Heart left ventricle (tissue), 16 donors: ENCODE data around the gene PAGR1. TPM values are rescaled to one million over a fixed set of nuclear protein-coding genes. Genes with fewer than 3 reads are reported as not detected.

Experiments used
- ATAC-seq, 4 donors: fragments of 200-7000 bp; cut with Tn5 transposase; one replicate each; pipeline ENCODE4 v1.9.1; 2020 to 2022; ENCODE audit warnings: moderate library complexity in 4 of 4, mild to moderate bottlenecking in 3 of 4, moderate number of reproducible peaks in 1 of 4
- DNase-seq, 5 donors: peaks; one replicate each; pipeline ENCODE4 v3.0.0-alpha.2; 2020
- H3K27ac ChIP-seq, 12 donors: fragments of 200-600 bp; sonication (generic) in 4 of 12; one replicate each; pipeline versions ENCODE4 v1.5.0 to v1.8.0; 2016 to 2022; ENCODE audit warnings: mild to moderate bottlenecking in 2 of 12
- H3K27me3 ChIP-seq, 9 donors: fragments of 200-600 bp; sonication (generic) in 2 of 9; one replicate each; pipeline versions ENCODE4 v1.5.1 to v1.8.0; 2016 to 2022; ENCODE audit warnings: mild to moderate bottlenecking in 3 of 9
- H3K36me3 ChIP-seq, 9 donors: fragments of 200-600 bp; sonication (generic) in 2 of 9; one replicate each; pipeline versions ENCODE4 v1.5.0 to v1.8.0; 2018 to 2022; ENCODE audit warnings: mild to moderate bottlenecking in 2 of 9
- H3K4me1 ChIP-seq, 12 donors: fragments of 200-600 bp; sonication (generic) in 4 of 12; one replicate each; pipeline versions ENCODE4 v1.5.0 to v1.8.0; 2016 to 2022; ENCODE audit warnings: mild to moderate bottlenecking in 3 of 12
- H3K4me3 ChIP-seq, 12 donors: fragments of 200-600 bp; sonication (generic) in 4 of 12; one replicate each; pipeline versions ENCODE4 v1.5.0 to v1.8.0; 2017 to 2022; ENCODE audit warnings: mild to moderate bottlenecking in 9 of 12, moderate library complexity in 4 of 12
- H3K9me3 ChIP-seq, 12 donors: fragments of 200-600 bp; sonication (generic) in 4 of 12; one replicate each; pipeline versions ENCODE4 v1.5.0 to v1.8.0; 2016 to 2022; ENCODE audit warnings: mild to moderate bottlenecking in 1 of 12
- POLR2A ChIP-seq, 2 donors: fragments of 450-650 bp; IDR thresholded peaks; one replicate each; pipeline ENCODE4 v1.6.1; 2017; ENCODE audit warnings: antibody characterized with exemption in 2 of 2, mild to moderate bottlenecking in 2 of 2, moderate library complexity in 2 of 2
- WGBS, 4 donors: extraction: QIAGEN DNeasy Blood & Tissue Kit in 2 of 4; methylation state at CpG; one replicate each; pipeline versions ENCODE4 v1.1.5 to v1.1.7; 2013 to 2018; 5-methylcytosine and 5-hydroxymethylcytosine counted together
- intact Hi-C, 10 donors: fragments of 100-400 bp; cut with DNase I; formaldehyde crosslinking; loops; one replicate each; pipeline versions ENCODE4 v1.11.1 to v1.14.2; 2022
- polyA plus RNA-seq, 2 donors: library from polyadenylated mRNA; stranded (reverse); fragments of 200-250 nt; gene quantifications; one replicate each; pipeline ENCODE4 v1.2.3, GENCODE V29; 2013
- total RNA-seq, 9 donors: library from RNA; depleted of rRNA in 2 of 9; stranded (reverse); fragments of >200 nt in 2 of 9; fragmentation: NEBNext Ultra II Directional in 3 of 9; extraction: Animal tissue kit (Norgen Biotek cat#: 25700) in 3 of 9; gene quantifications; one replicate each; pipeline versions ENCODE4 v1.1.0 to v1.2.4, GENCODE V29; 2016 to 2023
- TF ChIP-seq, protein P1 (sequence below), 12 donors: fragments of 200-600 bp; sonication (generic) in 4 of 12; IDR thresholded peaks; one replicate each; pipeline versions ENCODE4 v1.5.0 to v1.8.0; 2018 to 2022; ENCODE audit warnings: antibody characterized with exemption in 12 of 12, mild to moderate bottlenecking in 5 of 12
- donor health status: ischemic (EF 13 %, LVEDD 7.1; RV severe dilation, severe dysfunction).
- donor health status: healthy with polysubstance abuse.
- donor health status: DM: no; HTN: yes; CAD: no.
- donor health status: DM: no; HTN: no; CAD: no.
- donor health status: ischemic (EF 25% LVEDD 6.9; RV normal size, moderate dysfunction).
- donor health status: ischemic (EF 25% LVEDD 5.7; RV mildly dilated, moderate dysfunction).
- donor health status: healthy.
- donor health status: DM: yes; HTN: yes; CAD: no.
- donor health status: ischemic (EF 35%, LVEDD 5.7; RV mildly dilated, moderate dysfunction).
- donor health status: nonischemic (EF 11% LVEDD 7.7; RV severe dilation, severe dysfunction).
- donor health status: DM: yes; HTN: yes; CAD: no.
- donor health status: PGD.
- donor health status: ischemic (EF 29% LVEDD 5.4; RV normal size, mild dysfunction).
- donor health status: nonischemic (EF 23%, LVEDD 6.1; RV moderate dilation, normal function).

The PAGR1 gene
- total and polyA plus RNA-seq, 11 donors: 10.8 to 32.9 (median 12.7) TPM

DNA sequence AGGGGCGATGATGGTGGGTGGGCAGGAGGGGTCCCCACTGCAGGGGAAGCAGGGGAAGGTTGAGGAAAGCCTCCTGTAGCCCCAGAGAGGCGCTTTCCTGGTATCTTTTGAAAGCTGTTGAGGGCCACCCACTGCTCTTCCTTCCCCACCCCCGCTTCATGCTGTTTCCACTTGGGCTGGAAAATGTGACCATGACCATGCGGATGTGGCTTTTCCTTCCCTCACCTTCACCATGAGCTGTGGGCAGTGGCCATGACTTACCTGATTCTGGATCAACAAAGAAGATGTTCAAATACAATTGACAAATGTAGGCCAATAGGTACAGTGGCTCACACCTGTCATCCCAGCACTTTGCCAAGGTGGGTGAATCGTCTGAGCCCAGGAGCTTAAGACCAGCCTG lies 18.1 kb downstream of the PAGR1 start:
- DNase-seq (no peak), ATAC-seq (no peak)
- H3K4me1 ChIP-seq: peaks cover 0 to 6% (median 0%) of the 10 kb centered on the region in 12 donors
- H3K36me3 ChIP-seq: peaks cover 0 to 94% (median 83%) of the 10 kb centered on the region in 9 donors
- no peaks in the 10 kb centered on the region for H3K9me3 ChIP-seq
- 95 to 98% (median 96%) methylated on average over 5 of the region's 5 CpGs for WGBS, 4 donors
- intact Hi-C loops: no loop called here
- H3K27ac ChIP-seq: no peak overlapping the region
- H3K4me3 ChIP-seq: no peak overlapping the region
- no peak for TF ChIP-seq POLR2A (IDR thresholded peaks at IDR 0.05)
- TF ChIP-seq, protein P1, sequence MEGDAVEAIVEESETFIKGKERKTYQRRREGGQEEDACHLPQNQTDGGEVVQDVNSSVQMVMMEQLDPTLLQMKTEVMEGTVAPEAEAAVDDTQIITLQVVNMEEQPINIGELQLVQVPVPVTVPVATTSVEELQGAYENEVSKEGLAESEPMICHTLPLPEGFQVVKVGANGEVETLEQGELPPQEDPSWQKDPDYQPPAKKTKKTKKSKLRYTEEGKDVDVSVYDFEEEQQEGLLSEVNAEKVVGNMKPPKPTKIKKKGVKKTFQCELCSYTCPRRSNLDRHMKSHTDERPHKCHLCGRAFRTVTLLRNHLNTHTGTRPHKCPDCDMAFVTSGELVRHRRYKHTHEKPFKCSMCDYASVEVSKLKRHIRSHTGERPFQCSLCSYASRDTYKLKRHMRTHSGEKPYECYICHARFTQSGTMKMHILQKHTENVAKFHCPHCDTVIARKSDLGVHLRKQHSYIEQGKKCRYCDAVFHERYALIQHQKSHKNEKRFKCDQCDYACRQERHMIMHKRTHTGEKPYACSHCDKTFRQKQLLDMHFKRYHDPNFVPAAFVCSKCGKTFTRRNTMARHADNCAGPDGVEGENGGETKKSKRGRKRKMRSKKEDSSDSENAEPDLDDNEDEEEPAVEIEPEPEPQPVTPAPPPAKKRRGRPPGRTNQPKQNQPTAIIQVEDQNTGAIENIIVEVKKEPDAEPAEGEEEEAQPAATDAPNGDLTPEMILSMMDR (IDR thresholded peaks at IDR 0.05): no peak
- H3K27me3 ChIP-seq: no peaks in the 10 kb centered on the region

DNA sequence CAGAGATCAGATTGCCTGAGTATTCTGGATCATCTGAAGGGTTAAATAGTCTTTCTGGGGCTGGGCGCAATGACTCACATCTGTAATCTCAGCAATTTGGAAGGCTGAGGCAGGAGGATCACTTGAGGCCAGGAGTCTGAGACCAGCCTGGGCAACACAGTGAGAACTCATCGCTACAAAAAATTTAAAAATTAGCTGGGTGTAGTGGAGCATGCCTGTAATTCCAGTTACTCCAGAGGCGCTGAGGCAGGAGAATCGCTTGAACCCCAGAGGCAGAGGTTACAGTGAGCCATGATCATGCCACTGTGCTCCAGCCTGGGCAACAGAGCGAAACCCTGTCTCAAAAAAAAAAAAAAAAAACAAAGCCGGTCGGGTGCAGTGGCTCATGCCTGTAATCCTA lies 20.0 kb downstream of the PAGR1 start:
- intact Hi-C loops: loop anchor here in 1 of 10 donors (5.0 kb wide), 1 partner anchor 39 kb away; no protein-coding TSS in a partner anchor
- no peak for ATAC-seq
- Histone ChIP-seq H3K27ac (no peak overlapping the region), H3K9me3 (no peaks in the 10 kb centered on the region), H3K4me1 (peaks cover 0 to 12% (median 0%) of the 10 kb centered on the region in 12 donors), H3K27me3 (no peaks in the 10 kb centered on the region), H3K36me3 (peaks cover 0 to 100% (median 94%) of the 10 kb centered on the region in 9 donors), H3K4me3 (no peak overlapping the region)
- DNase-seq: no peak
- WGBS, 4 donors: 83 to 89% (median 88%) methylated on average over 7 of the region's 7 CpGs
- no peak for TF ChIP-seq POLR2A (IDR thresholded peaks at IDR 0.05)
- TF ChIP-seq, protein P1 (IDR thresholded peaks at IDR 0.05): no peak

DNA sequence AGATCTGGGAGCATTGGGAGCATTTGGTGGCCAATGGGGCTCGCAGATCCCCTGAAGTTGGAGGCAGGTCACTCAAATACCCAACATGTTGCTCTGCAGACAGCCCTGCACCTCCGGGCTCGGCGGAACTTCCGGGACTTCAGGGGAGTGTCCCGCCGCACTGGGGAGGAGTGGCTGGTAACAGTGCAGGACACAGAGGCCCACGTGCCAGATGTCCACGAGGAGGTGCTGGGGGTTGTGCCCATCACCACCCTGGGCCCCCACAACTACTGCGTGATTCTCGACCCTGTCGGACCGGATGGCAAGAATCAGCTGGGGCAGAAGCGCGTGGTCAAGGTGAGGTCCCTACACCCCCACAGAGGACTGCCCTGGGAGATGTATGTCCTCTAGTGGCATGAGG lies 20.7 kb downstream of the PAGR1 start:
- H3K27me3 ChIP-seq: no peaks in the 10 kb centered on the region
- H3K36me3 ChIP-seq: peaks cover 0 to 100% (median 94%) of the 10 kb centered on the region in 9 donors
- H3K27ac ChIP-seq: no peak overlapping the region
- DNase-seq (no peak), ATAC-seq (no peak)
- TF ChIP-seq POLR2A (IDR thresholded peaks at IDR 0.05): no peak
- TF ChIP-seq, protein P1 (IDR thresholded peaks at IDR 0.05): no peak
- no peaks in the 10 kb centered on the region for H3K9me3 ChIP-seq
- no peak overlapping the region for H3K4me3 ChIP-seq
- 86 to 92% (median 87%) methylated on average over 8 to 15 of the region's 15 CpGs for WGBS, 4 donors
- peaks cover 0 to 6% (median 0%) of the 10 kb centered on the region in 12 donors for H3K4me1 ChIP-seq
- intact Hi-C loops: loop anchor here in 1 of 10 donors (5.0 kb wide), 1 partner anchor 39 kb away; no protein-coding TSS in a partner anchor

DNA sequence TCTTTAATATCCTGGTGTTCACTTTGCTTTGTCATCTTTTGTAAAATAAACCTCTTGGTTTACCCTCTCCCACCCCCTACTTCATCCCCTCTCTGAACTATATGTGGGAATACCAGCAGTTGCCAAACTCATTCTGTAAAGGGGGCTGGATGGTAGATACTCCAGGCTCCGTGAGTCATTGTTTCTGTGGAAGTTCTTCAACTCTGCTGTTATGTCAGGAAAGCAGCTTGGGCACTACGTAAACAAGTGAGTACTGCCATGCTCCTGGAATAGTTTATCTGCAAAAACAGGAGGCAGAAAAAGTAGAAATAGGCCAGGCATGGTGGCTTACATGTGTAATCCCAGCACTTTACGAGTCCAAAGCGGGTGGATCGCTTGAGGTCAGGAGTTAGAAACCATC lies 21.9 kb downstream of the PAGR1 start:
- no peaks in the 10 kb centered on the region for H3K27me3 ChIP-seq
- WGBS, 4 donors: 95 to 97% (median 97%) methylated on average over 5 of the region's 5 CpGs
- intact Hi-C loops: loop anchor here in 1 of 10 donors (5.0 kb wide), 1 partner anchor 41 kb away; no protein-coding TSS in a partner anchor
- DNase-seq: no peak
- peaks cover 0 to 6% (median 0%) of the 10 kb centered on the region in 12 donors for H3K4me1 ChIP-seq
- H3K27ac ChIP-seq: no peak overlapping the region
- ATAC-seq: no peak
- no peaks in the 10 kb centered on the region for H3K9me3 ChIP-seq
- peaks cover 0 to 100% (median 94%) of the 10 kb centered on the region in 9 donors for H3K36me3 ChIP-seq
- H3K4me3 ChIP-seq: no peak overlapping the region
- TF ChIP-seq, protein P1 (IDR thresholded peaks at IDR 0.05): no peak
- TF ChIP-seq POLR2A (IDR thresholded peaks at IDR 0.05): no peak
